Osteocyte (in vitro differentiated cells): ENCODE results near the gene HSPA4. TPM values are rescaled to one million over a fixed set of nuclear protein-coding genes. Genes with fewer than 3 reads are reported as not detected.

ENCODE experiments used
- DNase-seq: peaks from one replicate; pipeline ENCODE4 v3.0.0; 2021; ENCODE audit warnings: mixed read lengths; ENCODE audit not compliant: unreplicated experiment; ENCODE audit errors: extremely low spot score
- H3K27ac Mint-ChIP-seq: one replicate; pipeline ENCODE4 v1.8.0; 2021; ENCODE audit warnings: mild to moderate bottlenecking, mixed read lengths; ENCODE audit not compliant: unreplicated experiment
- H3K27me3 Mint-ChIP-seq: one replicate; pipeline ENCODE4 v1.8.0; 2021; ENCODE audit warnings: mixed read lengths; ENCODE audit not compliant: unreplicated experiment
- H3K36me3 Mint-ChIP-seq: one replicate; pipeline ENCODE4 v1.8.0; 2021; ENCODE audit warnings: mixed read lengths; ENCODE audit not compliant: unreplicated experiment
- H3K4me1 Mint-ChIP-seq: one replicate; pipeline ENCODE4 v1.8.0; 2021; ENCODE audit warnings: mixed read lengths; ENCODE audit not compliant: unreplicated experiment
- H3K4me3 Mint-ChIP-seq: one replicate; pipeline ENCODE4 v1.8.0; 2021; ENCODE audit warnings: mild to moderate bottlenecking, moderate library complexity, mixed read lengths; ENCODE audit not compliant: unreplicated experiment
- H3K9me3 Mint-ChIP-seq: one replicate; pipeline ENCODE4 v1.8.0; 2021; ENCODE audit warnings: mixed read lengths; ENCODE audit not compliant: unreplicated experiment
- CTCF ChIP-seq: fragments of 200-600 bp; sonication (generic); IDR thresholded peaks from 2 replicates; pipeline ENCODE4 v1.5.0; 2021; ENCODE audit warnings: antibody characterized with exemption, mild to moderate bottlenecking, moderate library complexity
- total RNA-seq: library from RNA; stranded (reverse); gene quantifications from 2 replicates; pipeline ENCODE4 v1.2.1, GENCODE V29; 2021

HSPA4 gene
- total RNA-seq, 1 donor from 2014 or later: 94.9 TPM

- no peak for DNase-seq
- Mint-ChIP-seq H3K27me3 (no peaks in the 10 kb centered on the region), H3K4me1 (peaks cover 12% of the 10 kb centered on the region)
These were observed 58.1 kb downstream of the HSPA4 start for GRCh38 chr5:133109655-133110483.

GRCh38 chr5:133110709-133111108 is 58.9 kb downstream of the HSPA4 start:
- Mint-ChIP-seq H3K36me3 (peaks cover 3% of the 10 kb centered on the region), H3K27me3 (no peaks in the 10 kb centered on the region), H3K27ac (no peak overlapping the region)

More at GRCh38 chr5:133109655-133110483, 58.1 kb downstream of the HSPA4 start:
- H3K4me3 Mint-ChIP-seq: no peak overlapping the region
- no peaks in the 10 kb centered on the region for H3K9me3 Mint-ChIP-seq
- no peak overlapping the region for H3K27ac Mint-ChIP-seq
- TF ChIP-seq CTCF: no peak
- H3K36me3 Mint-ChIP-seq: peaks cover 11% of the 10 kb centered on the region

GRCh38 chr5:133111299-133111698 is 59.5 kb downstream of the HSPA4 start:
- no peaks in the 10 kb centered on the region for H3K27me3 Mint-ChIP-seq
- peak; percentile 93 for DNase-seq
- peaks cover 12% of the 10 kb centered on the region for H3K4me1 Mint-ChIP-seq
- peak; percentile 92 for TF ChIP-seq CTCF
- H3K27ac Mint-ChIP-seq: no peak overlapping the region
- no peak overlapping the region for H3K4me3 Mint-ChIP-seq
- peaks cover under 1% of the 10 kb centered on the region for H3K36me3 Mint-ChIP-seq
- H3K9me3 Mint-ChIP-seq: no peaks in the 10 kb centered on the region

More at GRCh38 chr5:133110709-133111108, 58.9 kb downstream of the HSPA4 start:
- no peaks in the 10 kb centered on the region for H3K9me3 Mint-ChIP-seq
- H3K4me1 Mint-ChIP-seq: peaks cover 12% of the 10 kb centered on the region
- no peak overlapping the region for H3K4me3 Mint-ChIP-seq
- no peak for DNase-seq
- TF ChIP-seq CTCF: no peak

DNA sequence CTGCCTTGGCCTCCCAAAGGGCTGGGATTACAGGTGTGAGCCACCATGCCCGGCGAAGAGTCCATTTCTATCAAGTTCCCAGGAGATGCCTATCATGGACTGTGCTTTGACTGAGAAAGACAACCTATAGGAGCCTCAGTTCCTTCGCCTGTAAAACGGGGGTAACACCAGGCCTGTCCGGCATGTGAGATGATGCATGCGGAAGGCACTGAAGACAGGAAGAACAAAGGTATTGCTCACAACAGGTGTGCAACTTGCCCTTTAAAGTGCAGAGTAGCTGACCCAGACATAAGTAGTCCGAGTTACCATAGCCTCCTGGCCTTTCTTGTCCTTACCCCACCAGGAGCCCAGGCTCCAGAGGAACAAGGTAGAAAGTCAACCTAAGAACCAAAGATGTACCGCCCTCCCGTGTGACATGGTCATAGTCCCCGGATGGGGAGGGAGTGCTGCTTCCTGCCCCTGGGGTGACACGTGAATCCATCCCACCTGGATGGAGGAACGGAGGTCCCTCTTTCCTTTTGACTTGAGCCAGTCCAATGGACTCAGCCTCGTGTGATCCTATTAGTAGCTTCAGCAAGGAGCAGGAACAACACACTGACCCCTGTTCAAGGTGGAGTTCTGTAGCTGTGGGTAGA is 60.3 kb downstream of the HSPA4 start:
- Mint-ChIP-seq H3K4me1 (peaks cover 12% of the 10 kb centered on the region), H3K4me3 (no peak overlapping the region), H3K27me3 (no peaks in the 10 kb centered on the region), H3K9me3 (no peaks in the 10 kb centered on the region), H3K36me3 (no peaks in the 10 kb centered on the region), H3K27ac (no peak overlapping the region)
- no peak for TF ChIP-seq CTCF
- peak; percentile 60 for DNase-seq
